T-helper 2 cell treated with Interferon-gamma antibody and Interleukin-4, amounts not matched to agents 5 μg/mL and 100 μg/mL, for 36 hours (primary cell): ENCODE data around the gene ZC3H12C.

Experiments
- DNase-seq: peaks from one replicate; pipeline ENCODE4 v3.0.0; 2021; ENCODE audit warnings: low spot score
- H3K27ac Mint-ChIP-seq: one replicate; pipeline ENCODE4 v1.8.0; 2021; ENCODE audit warnings: mild to moderate bottlenecking, mixed read lengths
- H3K27me3 Mint-ChIP-seq: one replicate; pipeline ENCODE4 v1.8.0; 2021; ENCODE audit warnings: low read depth, mixed read lengths
- H3K36me3 Mint-ChIP-seq: one replicate; pipeline ENCODE4 v1.8.0; 2021; ENCODE audit warnings: low read depth, mixed read lengths
- H3K4me1 Mint-ChIP-seq: one replicate; pipeline ENCODE4 v1.8.0; 2021; ENCODE audit warnings: low read depth, mixed read lengths
- H3K4me3 Mint-ChIP-seq: one replicate; pipeline ENCODE4 v1.8.0; 2022; ENCODE audit warnings: mild to moderate bottlenecking, moderate library complexity, mixed read lengths
- H3K9me3 Mint-ChIP-seq: one replicate; pipeline ENCODE4 v1.8.0; 2021; ENCODE audit warnings: mixed read lengths

The ZC3H12C gene

GRCh38 chr11:110085255-110085838 is 7.8 kb upstream of the ZC3H12C start:
- DNase-seq: no peak
- no peak overlapping the region for H3K4me3 Mint-ChIP-seq
- H3K27ac Mint-ChIP-seq: no peak overlapping the region
- H3K27me3 Mint-ChIP-seq: peaks cover 9% of the 10 kb centered on the region
- H3K4me1 Mint-ChIP-seq: peaks cover 7% of the 10 kb centered on the region
- no peaks in the 10 kb centered on the region for H3K9me3 Mint-ChIP-seq
- no peaks in the 10 kb centered on the region for H3K36me3 Mint-ChIP-seq

GRCh38 chr11:110086892-110087309 is 6.3 kb upstream of the ZC3H12C start:
- DNase-seq: no peak
- no peaks in the 10 kb centered on the region for H3K9me3 Mint-ChIP-seq
- peaks cover 5% of the 10 kb centered on the region for H3K4me1 Mint-ChIP-seq
- peaks cover 18% of the 10 kb centered on the region for H3K27me3 Mint-ChIP-seq
- no peaks in the 10 kb centered on the region for H3K36me3 Mint-ChIP-seq
- no peak overlapping the region for H3K4me3 Mint-ChIP-seq
- H3K27ac Mint-ChIP-seq: no peak overlapping the region

- Mint-ChIP-seq H3K4me3 (no peak overlapping the region), H3K9me3 (no peaks in the 10 kb centered on the region), H3K4me1 (peaks cover 5% of the 10 kb centered on the region), H3K27ac (no peak overlapping the region), H3K36me3 (no peaks in the 10 kb centered on the region), H3K27me3 (peaks cover 26% of the 10 kb centered on the region)
- no peak for DNase-seq
Observed at GRCh38 chr11:110087812-110088534, 5.2 kb upstream of the ZC3H12C start.

- Mint-ChIP-seq H3K36me3 (peaks cover under 1% of the 10 kb centered on the region), H3K27me3 (peaks cover 28% of the 10 kb centered on the region), H3K4me3 (no peak overlapping the region), H3K4me1 (peaks cover 4% of the 10 kb centered on the region), H3K9me3 (no peaks in the 10 kb centered on the region), H3K27ac (no peak overlapping the region)
- no peak for DNase-seq
Observed at GRCh38 chr11:110088535-110089344, 4.5 kb upstream of the ZC3H12C start.

- peaks cover 11% of the 10 kb centered on the region for H3K4me1 Mint-ChIP-seq
- H3K36me3 Mint-ChIP-seq: peaks cover 3% of the 10 kb centered on the region
- H3K27me3 Mint-ChIP-seq: peaks cover 38% of the 10 kb centered on the region
- DNase-seq: no peak
- no peak overlapping the region for H3K27ac Mint-ChIP-seq
- H3K9me3 Mint-ChIP-seq: no peaks in the 10 kb centered on the region
- H3K4me3 Mint-ChIP-seq: no peak overlapping the region
Observed at GRCh38 chr11:110089617-110090282, 3.4 kb upstream of the ZC3H12C start.

GRCh38 chr11:110090466-110091026 is 2.6 kb upstream of the ZC3H12C start:
- Mint-ChIP-seq H3K4me3 (no peak overlapping the region), H3K27me3 (peaks cover 42% of the 10 kb centered on the region), H3K36me3 (peaks cover 3% of the 10 kb centered on the region), H3K9me3 (no peaks in the 10 kb centered on the region), H3K27ac (no peak overlapping the region), H3K4me1 (peaks cover 14% of the 10 kb centered on the region)
- DNase-seq: no peak

- Mint-ChIP-seq H3K9me3 (no peaks in the 10 kb centered on the region), H3K27me3 (peaks cover 50% of the 10 kb centered on the region), H3K36me3 (peaks cover 3% of the 10 kb centered on the region), H3K4me1 (peaks cover 14% of the 10 kb centered on the region), H3K27ac (peak overlapping the region; percentile 84), H3K4me3 (peak overlapping the region; percentile 85)
- DNase-seq: no peak
Observed at GRCh38 chr11:110092111-110092514, 1.1 kb upstream of the ZC3H12C start.

- H3K27ac Mint-ChIP-seq: peak overlapping the region; percentile 69
- H3K27me3 Mint-ChIP-seq: peaks cover 48% of the 10 kb centered on the region
- H3K4me1 Mint-ChIP-seq: peaks cover 14% of the 10 kb centered on the region
- no peak for DNase-seq
- H3K9me3 Mint-ChIP-seq: no peaks in the 10 kb centered on the region
- peaks cover 3% of the 10 kb centered on the region for H3K36me3 Mint-ChIP-seq
- peak overlapping the region; percentile 85 for H3K4me3 Mint-ChIP-seq
Observed at GRCh38 chr11:110093407-110094297, 460 bp downstream of the ZC3H12C start.

- H3K4me1 Mint-ChIP-seq: peaks cover 14% of the 10 kb centered on the region
- peaks cover 48% of the 10 kb centered on the region for H3K27me3 Mint-ChIP-seq
- H3K36me3 Mint-ChIP-seq: peaks cover 3% of the 10 kb centered on the region
- H3K9me3 Mint-ChIP-seq: no peaks in the 10 kb centered on the region
- peak overlapping the region; percentile 85 for H3K4me3 Mint-ChIP-seq
- no peak overlapping the region for H3K27ac Mint-ChIP-seq
- DNase-seq: no peak
Observed at GRCh38 chr11:110094298-110095285, 1.4 kb downstream of the ZC3H12C start.

GRCh38 chr11:110095554-110095953 is 2.4 kb downstream of the ZC3H12C start:
- Mint-ChIP-seq H3K9me3 (no peaks in the 10 kb centered on the region), H3K4me1 (peaks cover 14% of the 10 kb centered on the region), H3K4me3 (no peak overlapping the region), H3K27ac (no peak overlapping the region), H3K27me3 (peaks cover 52% of the 10 kb centered on the region), H3K36me3 (peaks cover 3% of the 10 kb centered on the region)
- no peak for DNase-seq

GRCh38 chr11:110096496-110096895 is 3.3 kb downstream of the ZC3H12C start:
- DNase-seq: no peak
- Mint-ChIP-seq H3K27me3 (peaks cover 48% of the 10 kb centered on the region), H3K4me1 (peaks cover 14% of the 10 kb centered on the region), H3K27ac (no peak overlapping the region), H3K36me3 (peaks cover 3% of the 10 kb centered on the region), H3K9me3 (no peaks in the 10 kb centered on the region), H3K4me3 (no peak overlapping the region)

- peaks cover 3% of the 10 kb centered on the region for H3K36me3 Mint-ChIP-seq
- H3K27me3 Mint-ChIP-seq: peaks cover 38% of the 10 kb centered on the region
- H3K27ac Mint-ChIP-seq: no peak overlapping the region
- peaks cover 12% of the 10 kb centered on the region for H3K4me1 Mint-ChIP-seq
- H3K9me3 Mint-ChIP-seq: no peaks in the 10 kb centered on the region
- DNase-seq: no peak
- H3K4me3 Mint-ChIP-seq: no peak overlapping the region
Observed at GRCh38 chr11:110097459-110098012, 4.3 kb downstream of the ZC3H12C start.
